Endothelial cell of umbilical vein (primary cell): Measurements from ENCODE around the gene CHRM2. TPM values are rescaled to one million over a fixed set of nuclear protein-coding genes. Genes with fewer than 3 reads are reported as not detected.

Source experiments
- BruUV-seq: library from RNA; stranded (reverse); fragments of 400-500 nt; replicated peaks from 2 replicates; lab custom pipeline; 2021; lab: Mats Ljungman, UMichigan
- CTCF ChIA-PET: fragments of 300-600, 350-600 bp; sonication (Branson Sonifier 250); formaldehyde crosslinking; loops from one replicate; lab custom pipeline; 2021; ENCODE audit warnings: antibody characterized with exemption, inconsistent platforms; lab: Charles Lee
- POLR2A ChIA-PET: fragments of 300-600, 350-600 bp; sonication (Branson Sonifier 250); formaldehyde crosslinking; loops from one replicate; lab custom pipeline; 2021; ENCODE audit warnings: antibody characterized with exemption, inconsistent platforms; lab: Charles Lee
- DNase-seq: peaks from one replicate; pipeline ENCODE4 v3.0.0-alpha.2; 2011; ENCODE audit warnings: low read depth, low spot score
- FAIRE-seq: peaks from 2 replicates; lab custom pipeline; 2011; peaks lifted over from hg19 to GRCh38; lab: Jason Lieb, UNC
- H2AFZ ChIP-seq: 2 replicates; pipeline ENCODE4 v1.6.0; 2012; ENCODE audit warnings: low read depth, low read length, control low read depth, inconsistent platforms
- H3K27ac ChIP-seq: 2 replicates; pipeline ENCODE4 v1.5.1; 2011; ENCODE audit warnings: low read depth, mild to moderate bottlenecking, control low read depth, low read length, moderate library complexity; ENCODE audit not compliant: insufficient read depth
- H3K27me3 ChIP-seq, 2 experiments: 2 replicates each; pipeline versions ENCODE4 v1.6.0 to v1.6.1; 2011; ENCODE audit warnings: low read length in 2 of 2, mixed read lengths in 1 of 2; ENCODE audit not compliant: control insufficient read depth in 2 of 2, insufficient read depth in 2 of 2
- H3K36me3 ChIP-seq, 2 experiments: 2 replicates in 1 of 2; 3 replicates in 1 of 2; pipeline ENCODE4 v1.5.1; 2011; ENCODE audit warnings: low read length in 2 of 2, mild to moderate bottlenecking in 1 of 2, moderate library complexity in 1 of 2; ENCODE audit not compliant: control insufficient read depth in 2 of 2, insufficient read depth in 2 of 2; ENCODE audit errors: extremely low read depth in 1 of 2
- H3K4me1 ChIP-seq: 3 replicates; pipeline ENCODE4 v1.5.1; 2011; ENCODE audit warnings: mild to moderate bottlenecking, low read length; ENCODE audit not compliant: control insufficient read depth, insufficient read depth; ENCODE audit errors: extremely low read depth
- H3K4me2 ChIP-seq: 2 replicates; pipeline ENCODE4 v1.6.1; 2011; ENCODE audit warnings: low read length, control low read depth, mixed read lengths; ENCODE audit not compliant: insufficient read depth
- H3K4me3 ChIP-seq, 3 experiments: fragments of 200-600 bp in 1 of 3; sonication (generic), shearing (Covaris generic) in 1 of 3; replicated peaks in 1 of 3; 2 replicates each; pipeline ENCODE4 v1.5.1; 2011 to 2016; ENCODE audit warnings: control low read depth in 3 of 3, low read length in 3 of 3, mild to moderate bottlenecking in 2 of 3, inconsistent platforms in 1 of 3, low read depth in 1 of 3, moderate library complexity in 1 of 3; ENCODE audit not compliant: insufficient read depth in 1 of 3
- H3K79me2 ChIP-seq: 2 replicates; pipeline ENCODE4 v1.6.0; 2012; ENCODE audit warnings: low read length, inconsistent platforms; ENCODE audit not compliant: control insufficient read depth, insufficient read depth
- H3K9ac ChIP-seq: replicated peaks from 2 replicates; pipeline ENCODE3; 2011; ENCODE audit warnings: low read length, control low read depth; ENCODE audit not compliant: insufficient read depth; ENCODE audit errors: extremely low read depth
- H3K9me1 ChIP-seq: replicated peaks from 3 replicates; pipeline ENCODE4 v1.6.0; 2011; ENCODE audit warnings: mild to moderate bottlenecking, low read length; ENCODE audit not compliant: control insufficient read depth, insufficient read depth; ENCODE audit errors: extremely low read depth
- H3K9me3 ChIP-seq: replicated peaks from 2 replicates; pipeline ENCODE4 v1.5.1; 2012; ENCODE audit warnings: low read length, inconsistent platforms; ENCODE audit not compliant: control insufficient read depth, insufficient read depth
- H4K20me1 ChIP-seq: replicated peaks from 2 replicates; pipeline ENCODE3; 2011; ENCODE audit warnings: mild to moderate bottlenecking, low read length; ENCODE audit not compliant: control insufficient read depth, insufficient read depth; ENCODE audit errors: extremely low read depth
- EZH2 ChIP-seq: IDR thresholded peaks from 2 replicates; pipeline ENCODE4 v1.6.1; 2012; ENCODE audit warnings: borderline replicate concordance, low read depth, mild to moderate bottlenecking, moderate library complexity, low read length, inconsistent platforms; ENCODE audit not compliant: severe bottlenecking
- FOS ChIP-seq: IDR thresholded peaks from 2 replicates; pipeline ENCODE4 v1.6.1; 2011; ENCODE audit warnings: mild to moderate bottlenecking, low read length, moderate library complexity, borderline replicate concordance; ENCODE audit not compliant: insufficient read depth
- GATA2 ChIP-seq: IDR thresholded peaks from 2 replicates; pipeline ENCODE4 v1.7.0; 2011; ENCODE audit warnings: low read depth, mild to moderate bottlenecking, moderate library complexity, mixed read lengths, low read length; ENCODE audit not compliant: insufficient read length, insufficient read depth
- JUN ChIP-seq: IDR thresholded peaks from 2 replicates; pipeline ENCODE4 v1.6.1; 2011; ENCODE audit warnings: borderline replicate concordance, low read depth; ENCODE audit not compliant: insufficient read length, insufficient read depth
- MYC ChIP-seq: IDR thresholded peaks from one replicate; pipeline ENCODE4 v1.6.1; 2011; ENCODE audit warnings: mild to moderate bottlenecking, low read depth, low read length
- POLR2A ChIP-seq: IDR thresholded peaks from 2 replicates; pipeline ENCODE4 v1.6.1; 2012; ENCODE audit warnings: low read depth, mild to moderate bottlenecking, control low read depth, low read length
- POLR2AphosphoS5 ChIP-seq: IDR thresholded peaks from 2 replicates; pipeline ENCODE4 v1.6.1; 2012; ENCODE audit warnings: low read depth, mild to moderate bottlenecking, control low read depth, low read length, moderate library complexity; ENCODE audit not compliant: insufficient read depth
- dilution Hi-C: fragments of 300-500 bp; cut with MboI; formaldehyde crosslinking; loops from one replicate; pipeline ENCODE4 v1.15.0; 2019; ENCODE audit warnings: low sequenced_read_pairs; ENCODE audit not compliant: extremely low pct_ligation_motif_present
- intact Hi-C: fragments of 100-400 bp; cut with micrococcal nuclease; formaldehyde crosslinking; loops from one replicate; pipeline ENCODE4 v1.10.0; 2022
- polyA plus RNA-seq, 4 experiments: library from polyadenylated mRNA; depleted of rRNA in 3 of 4; stranded (reverse) in 3 of 4; unstranded in 1 of 4; fragments of >200 nt; gene quantifications; 2 replicates each; pipeline versions ENCODE4 v1.2.1 to v1.2.3, GENCODE V29; 2011 to 2012; ENCODE audit warnings: missing spikeins in 1 of 4
- total RNA-seq: library from RNA; stranded (reverse); gene quantifications from 2 replicates; pipeline ENCODE4 v1.2.3, GENCODE V29; 2021
- TF ChIP-seq, protein P1 (sequence below): IDR thresholded peaks from 2 replicates; pipeline ENCODE4 v1.6.1; 2011; ENCODE audit not compliant: insufficient read depth, insufficient read length
- TF ChIP-seq, protein P2 (sequence below), 2 donors: IDR thresholded peaks; 1 replicate in 1 of 2; 2 replicates in 1 of 2; pipeline ENCODE4 v1.5.1; 2011; ENCODE audit warnings: low read length in 2 of 2, mild to moderate bottlenecking in 2 of 2, moderate library complexity in 2 of 2, control low read depth in 1 of 2, inconsistent platforms in 1 of 2, low read depth in 1 of 2; ENCODE audit not compliant: insufficient read depth in 1 of 2; ENCODE audit errors: extremely low read depth in 1 of 2

The CHRM2 gene
- total and polyA plus RNA-seq, 2 donors (not counting 3 experiments of a cell fraction or from before 2014, with no cell fraction given), result not detected

DNA sequence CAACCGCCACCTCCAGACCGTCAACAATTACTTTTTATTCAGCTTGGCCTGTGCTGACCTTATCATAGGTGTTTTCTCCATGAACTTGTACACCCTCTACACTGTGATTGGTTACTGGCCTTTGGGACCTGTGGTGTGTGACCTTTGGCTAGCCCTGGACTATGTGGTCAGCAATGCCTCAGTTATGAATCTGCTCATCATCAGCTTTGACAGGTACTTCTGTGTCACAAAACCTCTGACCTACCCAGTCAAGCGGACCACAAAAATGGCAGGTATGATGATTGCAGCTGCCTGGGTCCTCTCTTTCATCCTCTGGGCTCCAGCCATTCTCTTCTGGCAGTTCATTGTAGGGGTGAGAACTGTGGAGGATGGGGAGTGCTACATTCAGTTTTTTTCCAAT is 146.6 kb downstream of the CHRM2 start:
- no peaks in the 10 kb centered on the region for H3K9me1 ChIP-seq
- no peaks in the 10 kb centered on the region for H3K9me3 ChIP-seq
- no peaks in the 10 kb centered on the region for H4K20me1 ChIP-seq
- no peaks in the 10 kb centered on the region for H3K4me1 ChIP-seq
- no peak overlapping the region for H2AFZ ChIP-seq
- H3K79me2 ChIP-seq, result no peaks in the 10 kb centered on the region
- H3K4me2 ChIP-seq, result no peak overlapping the region
- ChIA-PET CTCF (no interaction called here), POLR2A (no interaction called here)
- dilution Hi-C loops (no loop called here), intact Hi-C loops (no loop called here)
- BruUV-seq, result no TSS peak
- FAIRE-seq (no peak), DNase-seq (no peak)
- no peak overlapping the region for H3K4me3 ChIP-seq
- H3K27ac ChIP-seq, result no peak overlapping the region
- TF ChIP-seq MYC, result no peak
- no peak for TF ChIP-seq JUN
- TF ChIP-seq EZH2, result no peak
- no peak for TF ChIP-seq GATA2
- no peak for TF ChIP-seq POLR2A
- TF ChIP-seq, protein P1, sequence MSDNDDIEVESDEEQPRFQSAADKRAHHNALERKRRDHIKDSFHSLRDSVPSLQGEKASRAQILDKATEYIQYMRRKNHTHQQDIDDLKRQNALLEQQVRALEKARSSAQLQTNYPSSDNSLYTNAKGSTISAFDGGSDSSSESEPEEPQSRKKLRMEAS, result no peak
- no peak for TF ChIP-seq POLR2AphosphoS5
- no peak for TF ChIP-seq FOS
- no peaks in the 10 kb centered on the region for H3K36me3 ChIP-seq
- no peak overlapping the region for H3K9ac ChIP-seq
- H3K27me3 ChIP-seq, result no peaks in the 10 kb centered on the region

DNA sequence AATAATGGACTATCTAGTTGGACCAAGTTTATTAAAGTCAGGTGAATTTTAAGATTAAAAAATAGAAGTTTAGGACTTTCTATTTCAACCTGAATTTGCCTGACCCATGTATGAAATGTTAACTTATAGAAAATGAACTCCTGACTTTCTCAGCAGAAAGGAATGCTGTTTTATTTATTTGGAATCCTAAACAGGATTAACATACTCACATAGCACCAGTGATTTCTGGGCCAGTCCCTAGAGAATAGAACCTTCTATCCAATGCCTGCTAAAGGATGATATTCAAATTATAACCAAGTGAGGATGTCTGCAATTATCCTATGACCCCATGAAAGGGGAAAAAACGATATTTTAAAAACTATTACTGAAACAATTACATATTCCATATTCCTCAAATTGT is 148.8 kb downstream of the CHRM2 start:
- CTCF ChIA-PET, result no interaction called here
- Histone ChIP-seq H3K36me3 (no peaks in the 10 kb centered on the region), H3K9me3 (no peaks in the 10 kb centered on the region), H3K27ac (no peak overlapping the region), H3K4me1 (no peaks in the 10 kb centered on the region), H3K9ac (no peak overlapping the region), H3K4me2 (no peak overlapping the region), H3K4me3 (no peak overlapping the region), H3K27me3 (no peaks in the 10 kb centered on the region), H3K79me2 (no peaks in the 10 kb centered on the region), H4K20me1 (no peaks in the 10 kb centered on the region), H2AFZ (no peak overlapping the region), H3K9me1 (no peaks in the 10 kb centered on the region)
- dilution Hi-C loops, result no loop called here
- no peak for TF ChIP-seq FOS
- TF ChIP-seq MYC, result no peak
- TF ChIP-seq POLR2AphosphoS5, result no peak
- TF ChIP-seq, protein P1, result no peak
- no peak for TF ChIP-seq GATA2
- TF ChIP-seq POLR2A, result no peak
- TF ChIP-seq EZH2, result no peak
- TF ChIP-seq, protein P2, sequence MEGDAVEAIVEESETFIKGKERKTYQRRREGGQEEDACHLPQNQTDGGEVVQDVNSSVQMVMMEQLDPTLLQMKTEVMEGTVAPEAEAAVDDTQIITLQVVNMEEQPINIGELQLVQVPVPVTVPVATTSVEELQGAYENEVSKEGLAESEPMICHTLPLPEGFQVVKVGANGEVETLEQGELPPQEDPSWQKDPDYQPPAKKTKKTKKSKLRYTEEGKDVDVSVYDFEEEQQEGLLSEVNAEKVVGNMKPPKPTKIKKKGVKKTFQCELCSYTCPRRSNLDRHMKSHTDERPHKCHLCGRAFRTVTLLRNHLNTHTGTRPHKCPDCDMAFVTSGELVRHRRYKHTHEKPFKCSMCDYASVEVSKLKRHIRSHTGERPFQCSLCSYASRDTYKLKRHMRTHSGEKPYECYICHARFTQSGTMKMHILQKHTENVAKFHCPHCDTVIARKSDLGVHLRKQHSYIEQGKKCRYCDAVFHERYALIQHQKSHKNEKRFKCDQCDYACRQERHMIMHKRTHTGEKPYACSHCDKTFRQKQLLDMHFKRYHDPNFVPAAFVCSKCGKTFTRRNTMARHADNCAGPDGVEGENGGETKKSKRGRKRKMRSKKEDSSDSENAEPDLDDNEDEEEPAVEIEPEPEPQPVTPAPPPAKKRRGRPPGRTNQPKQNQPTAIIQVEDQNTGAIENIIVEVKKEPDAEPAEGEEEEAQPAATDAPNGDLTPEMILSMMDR (IDR thresholded peaks at IDR 0.05; ENCODE audit: extremely low read depth in 1 of 2, insufficient read depth in 1 of 2, low read depth in 1 of 2, low read length in 2 of 2), result no peak
- DNase-seq (no peak), FAIRE-seq (no peak)
- intact Hi-C loops, result no loop called here
- no TSS peak for BruUV-seq
- POLR2A ChIA-PET, result no interaction called here
